GM12892 (cell line): Measurements from ENCODE around the gene ACSM6.

Source experiments
- POLR2A ChIP-seq: IDR thresholded peaks from 2 replicates; pipeline ENCODE4 v1.6.1; 2011; ENCODE audit warnings: low read depth, low read length, control low read depth
- POLR2AphosphoS5 ChIP-seq: IDR thresholded peaks from 2 replicates; pipeline ENCODE4 v1.6.1; 2011; ENCODE audit warnings: low read depth, low read length, control low read depth

- TF ChIP-seq POLR2AphosphoS5 (no peak), POLR2A (no peak)
These were observed 71.5 kb downstream of the ACSM6 start for GRCh38 chr10:95265572-95265971.
